ENCODE results near the gene FREM2. TPM values are rescaled to one million over a fixed set of nuclear protein-coding genes. Genes with fewer than 3 reads are reported as not detected.

Gene FREM2
- 13.9 TPM for total RNA-seq
- long read RNA-seq, partial matches to known transcripts: 6 of 13 reads
- long read RNA-seq, other reads (novel, unspliced or antisense): 7 of 13 reads

- DNase-seq: peak; percentile 86
- ATAC-seq: peak; percentile 91
- Histone ChIP-seq H3K4me3 (peak within 1 kb of the TSS; percentile 51), H3K4me1 (no peaks in the 10 kb centered on the region), H3K36me3 (no peaks in the 10 kb centered on the region), H3K27me3 (peaks cover 27% of the 10 kb centered on the region), H3K9me3 (no peaks in the 10 kb centered on the region), H3K27ac (no peak within 1 kb of the TSS)
- intact Hi-C loops (cut with DNase I): no loop called here
- TF ChIP-seq, protein P1, sequence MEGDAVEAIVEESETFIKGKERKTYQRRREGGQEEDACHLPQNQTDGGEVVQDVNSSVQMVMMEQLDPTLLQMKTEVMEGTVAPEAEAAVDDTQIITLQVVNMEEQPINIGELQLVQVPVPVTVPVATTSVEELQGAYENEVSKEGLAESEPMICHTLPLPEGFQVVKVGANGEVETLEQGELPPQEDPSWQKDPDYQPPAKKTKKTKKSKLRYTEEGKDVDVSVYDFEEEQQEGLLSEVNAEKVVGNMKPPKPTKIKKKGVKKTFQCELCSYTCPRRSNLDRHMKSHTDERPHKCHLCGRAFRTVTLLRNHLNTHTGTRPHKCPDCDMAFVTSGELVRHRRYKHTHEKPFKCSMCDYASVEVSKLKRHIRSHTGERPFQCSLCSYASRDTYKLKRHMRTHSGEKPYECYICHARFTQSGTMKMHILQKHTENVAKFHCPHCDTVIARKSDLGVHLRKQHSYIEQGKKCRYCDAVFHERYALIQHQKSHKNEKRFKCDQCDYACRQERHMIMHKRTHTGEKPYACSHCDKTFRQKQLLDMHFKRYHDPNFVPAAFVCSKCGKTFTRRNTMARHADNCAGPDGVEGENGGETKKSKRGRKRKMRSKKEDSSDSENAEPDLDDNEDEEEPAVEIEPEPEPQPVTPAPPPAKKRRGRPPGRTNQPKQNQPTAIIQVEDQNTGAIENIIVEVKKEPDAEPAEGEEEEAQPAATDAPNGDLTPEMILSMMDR (IDR thresholded peaks at IDR 0.05): no peak
Measured at GRCh38 chr13:38686577-38687245, at the start of gene FREM2. FREM2 (plus strand) TSS chr13:38687077; CDS start chr13:38687345, 268 bp downstream.

- H3K9me3 ChIP-seq: no peaks in the 10 kb centered on the region
- no peak for DNase-seq
- ATAC-seq: no peak
- no peak overlapping the region for H3K27ac ChIP-seq
- H3K4me1 ChIP-seq: no peaks in the 10 kb centered on the region
- no peak overlapping the region for H3K4me3 ChIP-seq
- no peaks in the 10 kb centered on the region for H3K27me3 ChIP-seq
- intact Hi-C loops (cut with DNase I): no loop called here
- TF ChIP-seq, protein P1 (IDR thresholded peaks at IDR 0.05): no peak
- H3K36me3 ChIP-seq: no peaks in the 10 kb centered on the region
Measured at GRCh38 chr13:38637576-38637975, 49.3 kb upstream of the FREM2 start.

- DNase-seq: no peak
- Histone ChIP-seq H3K27ac (no peak overlapping the region), H3K9me3 (no peaks in the 10 kb centered on the region), H3K36me3 (no peaks in the 10 kb centered on the region), H3K4me1 (no peaks in the 10 kb centered on the region), H3K4me3 (no peak overlapping the region), H3K27me3 (no peaks in the 10 kb centered on the region)
- peak; percentile 60 for ATAC-seq
- intact Hi-C loops (cut with DNase I): no loop called here
- TF ChIP-seq, protein P1 (IDR thresholded peaks at IDR 0.05): peak; percentile 42
Measured at GRCh38 chr13:38641164-38641948, 45.5 kb upstream of the FREM2 start.

- H3K27ac ChIP-seq: no peak overlapping the region
- no peak overlapping the region for H3K4me3 ChIP-seq
- intact Hi-C loops (cut with DNase I): no loop called here
- DNase-seq (no peak), ATAC-seq (no peak)
- H3K27me3 ChIP-seq: no peaks in the 10 kb centered on the region
- H3K9me3 ChIP-seq: no peaks in the 10 kb centered on the region
- no peaks in the 10 kb centered on the region for H3K4me1 ChIP-seq
- H3K36me3 ChIP-seq: no peaks in the 10 kb centered on the region
- TF ChIP-seq, protein P1 (IDR thresholded peaks at IDR 0.05): no peak
Measured at GRCh38 chr13:38647312-38647711, 39.6 kb upstream of the FREM2 start.

GRCh38 chr13:38648912-38649311, 38.0 kb upstream of the FREM2 start:
- H3K9me3 ChIP-seq: no peaks in the 10 kb centered on the region

More at GRCh38 chr13:38648912-38649311, 38.0 kb upstream of the FREM2 start:
- Histone ChIP-seq H3K27ac (no peak overlapping the region), H3K4me3 (no peak overlapping the region), H3K27me3 (no peaks in the 10 kb centered on the region), H3K36me3 (no peaks in the 10 kb centered on the region), H3K4me1 (no peaks in the 10 kb centered on the region)
- intact Hi-C loops (cut with DNase I): no loop called here
- TF ChIP-seq, protein P1 (IDR thresholded peaks at IDR 0.05): no peak
- no peak for DNase-seq
- peak; percentile 52 for ATAC-seq

Measured in upper lobe of right lung (tissue), 1 donor.